HepG2 (cell line): ENCODE data around the gene CYP19A1. TPM values are rescaled to one million over a fixed set of nuclear protein-coding genes. Genes with fewer than 3 reads are reported as not detected.

Experiments used
- AGO2 ChIP-seq: fragments of 200-400 bp; formaldehyde crosslinking; optimal IDR thresholded peaks from 2 replicates; pipeline ENCODE3; 2017; ENCODE audit warnings: mild to moderate bottlenecking, low read depth, low read length, moderate library complexity
- ATAD3A ChIP-seq: sonication (generic); formaldehyde crosslinking; IDR thresholded peaks from 2 replicates; pipeline ENCODE4 v1.4.0; 2020; ENCODE audit warnings: missing genetic modification reagents
- CBFB ChIP-seq: sonication (generic); formaldehyde crosslinking; IDR thresholded peaks from 2 replicates; pipeline ENCODE4 v1.4.0; 2020; ENCODE audit warnings: missing genetic modification reagents
- CBX1 ChIP-seq: IDR thresholded peaks from one replicate; pipeline ENCODE4 v1.6.1; 2016; ENCODE audit warnings: antibody characterized with exemption, low read depth
- ESRRA ChIP-seq: sonication (generic); formaldehyde crosslinking; IDR thresholded peaks from 2 replicates; pipeline ENCODE4 v1.5.1; 2020; ENCODE audit warnings: mild to moderate bottlenecking, low read depth, missing genetic modification reagents
- KDM4B ChIP-seq: sonication (generic); formaldehyde crosslinking; IDR thresholded peaks from 2 replicates; pipeline ENCODE4 v1.4.0; 2020; ENCODE audit warnings: missing genetic modification reagents
- MXD4 ChIP-seq: IDR thresholded peaks from 2 replicates; pipeline ENCODE4 v1.6.1; 2016; ENCODE audit warnings: mild to moderate bottlenecking, missing biosample characterization, missing genetic modification reagents
- MXI1 ChIP-seq: IDR thresholded peaks from 3 replicates; pipeline ENCODE4 v1.6.1; 2012; ENCODE audit warnings: low read depth, low read length, inconsistent platforms, borderline replicate concordance
- RARA ChIP-seq: IDR thresholded peaks from 2 replicates; pipeline ENCODE4 v1.6.1; 2016; ENCODE audit warnings: missing genetic modification reagents, missing compliant biosample characterization
- RELA ChIP-seq: sonication (generic); formaldehyde crosslinking; IDR thresholded peaks from 2 replicates; pipeline ENCODE4 v1.4.0; 2020; ENCODE audit warnings: missing genetic modification reagents
- SMC3 ChIP-seq: IDR thresholded peaks from 2 replicates; pipeline ENCODE4 v1.6.1; 2011; ENCODE audit warnings: low read length, improper control_type of control experiment
- ZBTB7B ChIP-seq: sonication (generic); formaldehyde crosslinking; IDR thresholded peaks from 2 replicates; pipeline ENCODE4 v1.4.0; 2020; ENCODE audit warnings: missing genetic modification reagents
- ZEB1 ChIP-seq: IDR thresholded peaks from 2 replicates; pipeline ENCODE4 v1.6.1; 2012; ENCODE audit warnings: mild to moderate bottlenecking, low read depth, inconsistent platforms; ENCODE audit not compliant: insufficient replicate concordance
- ZFP36L2 ChIP-seq: sonication (generic); formaldehyde crosslinking; IDR thresholded peaks from 2 replicates; pipeline ENCODE4 v1.4.0; 2020; ENCODE audit warnings: missing genetic modification reagents
- ZMYM2 ChIP-seq: sonication (generic); formaldehyde crosslinking; IDR thresholded peaks from 2 replicates; pipeline ENCODE4 v1.8.0; 2022; ENCODE audit warnings: mild to moderate bottlenecking, missing genetic modification reagents
- ZNF207 ChIP-seq: fragments of 450-650 bp; IDR thresholded peaks from 2 replicates; pipeline ENCODE4 v1.6.1; 2016; ENCODE audit warnings: antibody characterized with exemption, borderline replicate concordance
- ZNF224 ChIP-seq: sonication (generic); formaldehyde crosslinking; IDR thresholded peaks from 2 replicates; pipeline ENCODE4 v1.5.0; 2020; ENCODE audit warnings: mild to moderate bottlenecking, missing genetic modification reagents
- ZNF329 ChIP-seq: sonication (generic); formaldehyde crosslinking; IDR thresholded peaks from 2 replicates; pipeline ENCODE4 v1.9.0; 2021; ENCODE audit warnings: low read depth, mild to moderate bottlenecking, missing genetic modification reagents
- ZNF605 ChIP-seq: sonication (generic); formaldehyde crosslinking; IDR thresholded peaks from 2 replicates; pipeline ENCODE4 v1.8.0; 2022; ENCODE audit warnings: mild to moderate bottlenecking, missing genetic modification reagents
- ZNF737 ChIP-seq: sonication (generic); formaldehyde crosslinking; IDR thresholded peaks from 2 replicates; pipeline ENCODE4 v1.5.0; 2020; ENCODE audit warnings: missing genetic modification reagents, mild to moderate bottlenecking, borderline replicate concordance
- polyA plus RNA-seq, 8 experiments: library from polyadenylated mRNA; depleted of rRNA in 3 of 8; stranded (reverse) in 7 of 8; unstranded in 1 of 8; fragments of >200 nt; fragmentation: Illumina TruSeq in 4 of 8; extraction: Trizol in 4 of 8; gene quantifications; 2 replicates each; pipeline versions ENCODE4 v1.2.1 to v1.2.3, GENCODE V29; 2011 to 2016; ENCODE audit warnings: low read depth in 4 of 8, missing spikeins in 1 of 8, mixed read lengths in 1 of 8; ENCODE audit not compliant: insufficient read depth in 1 of 8
- total RNA-seq, 5 experiments: library from RNA; depleted of rRNA; stranded (reverse); fragments of >200 nt; fragmentation: Illumina TruSeq; extraction: Trizol; gene quantifications; 2 replicates each; pipeline ENCODE4 v1.2.3, GENCODE V29; 2016; ENCODE audit warnings: low read depth in 1 of 5
- TF ChIP-seq, protein P1 (sequence below), 2 experiments: fragments of 450-650 bp in 1 of 2; sonication (generic) in 1 of 2; formaldehyde crosslinking in 1 of 2; IDR thresholded peaks; 2 replicates each; pipeline versions ENCODE4 v1.6.1 to v1.8.0; 2016 to 2022; ENCODE audit warnings: antibody characterized with exemption in 1 of 2, mild to moderate bottlenecking in 1 of 2, missing genetic modification reagents in 1 of 2
- TF ChIP-seq, protein P2 (sequence below): IDR thresholded peaks from 2 replicates; pipeline ENCODE4 v1.6.1; 2016; ENCODE audit warnings: mild to moderate bottlenecking

CYP19A1 gene
- total and polyA plus RNA-seq, 2 of the 13 experiments (the other 11 are each of a cell fraction or from before 2014, with no cell fraction given), result 10.9 to 23.0 TPM

DNA sequence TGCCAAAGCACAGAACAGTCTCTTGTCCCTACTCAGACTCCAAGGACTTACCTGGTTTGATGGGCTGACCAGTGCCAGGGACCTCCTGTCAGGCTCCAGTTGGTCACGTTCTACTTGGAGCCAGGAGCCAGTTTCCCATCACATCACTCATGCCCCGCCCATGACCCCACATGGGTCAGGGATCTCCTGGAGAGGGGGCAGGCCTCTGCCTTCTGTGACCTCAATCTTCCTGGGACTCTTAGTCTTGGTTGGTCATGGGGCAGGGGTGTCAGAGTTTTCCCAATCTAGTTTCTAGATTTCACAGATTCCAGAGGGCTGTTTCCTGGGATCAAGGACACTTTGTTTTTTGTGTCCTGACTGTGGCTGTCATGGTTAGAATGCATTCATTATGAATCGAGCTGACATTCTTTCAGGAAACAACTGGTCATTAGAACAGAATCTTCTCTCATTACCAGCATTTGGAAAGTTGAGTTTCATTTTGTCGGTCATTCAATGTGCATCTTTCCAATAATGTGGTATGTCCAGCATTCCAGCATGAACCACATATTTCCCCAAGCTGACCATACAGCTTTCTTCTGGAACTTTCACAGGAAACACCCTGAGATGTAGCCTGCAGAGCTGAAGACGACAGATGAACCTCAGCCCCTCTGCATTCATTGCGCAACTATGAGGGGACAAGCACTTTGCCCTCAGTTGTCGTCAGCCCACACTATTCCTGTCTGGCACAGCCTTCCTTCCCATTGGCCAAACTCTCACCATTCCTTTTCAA, 19.8 kb downstream of the CYP19A1 start (continued):
- TF ChIP-seq, protein P1, sequence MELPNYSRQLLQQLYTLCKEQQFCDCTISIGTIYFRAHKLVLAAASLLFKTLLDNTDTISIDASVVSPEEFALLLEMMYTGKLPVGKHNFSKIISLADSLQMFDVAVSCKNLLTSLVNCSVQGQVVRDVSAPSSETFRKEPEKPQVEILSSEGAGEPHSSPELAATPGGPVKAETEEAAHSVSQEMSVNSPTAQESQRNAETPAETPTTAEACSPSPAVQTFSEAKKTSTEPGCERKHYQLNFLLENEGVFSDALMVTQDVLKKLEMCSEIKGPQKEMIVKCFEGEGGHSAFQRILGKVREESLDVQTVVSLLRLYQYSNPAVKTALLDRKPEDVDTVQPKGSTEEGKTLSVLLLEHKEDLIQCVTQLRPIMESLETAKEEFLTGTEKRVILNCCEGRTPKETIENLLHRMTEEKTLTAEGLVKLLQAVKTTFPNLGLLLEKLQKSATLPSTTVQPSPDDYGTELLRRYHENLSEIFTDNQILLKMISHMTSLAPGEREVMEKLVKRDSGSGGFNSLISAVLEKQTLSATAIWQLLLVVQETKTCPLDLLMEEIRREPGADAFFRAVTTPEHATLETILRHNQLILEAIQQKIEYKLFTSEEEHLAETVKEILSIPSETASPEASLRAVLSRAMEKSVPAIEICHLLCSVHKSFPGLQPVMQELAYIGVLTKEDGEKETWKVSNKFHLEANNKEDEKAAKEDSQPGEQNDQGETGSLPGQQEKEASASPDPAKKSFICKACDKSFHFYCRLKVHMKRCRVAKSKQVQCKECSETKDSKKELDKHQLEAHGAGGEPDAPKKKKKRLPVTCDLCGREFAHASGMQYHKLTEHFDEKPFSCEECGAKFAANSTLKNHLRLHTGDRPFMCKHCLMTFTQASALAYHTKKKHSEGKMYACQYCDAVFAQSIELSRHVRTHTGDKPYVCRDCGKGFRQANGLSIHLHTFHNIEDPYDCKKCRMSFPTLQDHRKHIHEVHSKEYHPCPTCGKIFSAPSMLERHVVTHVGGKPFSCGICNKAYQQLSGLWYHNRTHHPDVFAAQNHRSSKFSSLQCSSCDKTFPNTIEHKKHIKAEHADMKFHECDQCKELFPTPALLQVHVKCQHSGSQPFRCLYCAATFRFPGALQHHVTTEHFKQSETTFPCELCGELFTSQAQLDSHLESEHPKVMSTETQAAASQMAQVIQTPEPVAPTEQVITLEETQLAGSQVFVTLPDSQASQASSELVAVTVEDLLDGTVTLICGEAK (IDR thresholded peaks at IDR 0.05), result no peak
- TF ChIP-seq, protein P1 (CRISPR knock-in tag; IDR thresholded peaks at IDR 0.05), result no peak
- TF ChIP-seq RELA (CRISPR knock-in tag) (no peak), ZNF737 (CRISPR knock-in tag) (no peak), ZBTB7B (CRISPR knock-in tag) (peak; percentile 78; the same call in 1 of the 2 replicates), ZMYM2 (CRISPR knock-in tag) (no peak), ZEB1 (no peak), KDM4B (CRISPR knock-in tag) (no peak; the same call in 1 of the 2 replicates), RARA (CRISPR knock-in tag) (peak; percentile 96), ZNF329 (CRISPR knock-in tag) (no peak), ESRRA (CRISPR knock-in tag) (peak; percentile 21; the same call in 1 of the 2 replicates), MXI1 (no peak; the same call in 2 of the 3 replicates), SMC3 (no peak), ATAD3A (CRISPR knock-in tag) (no peak), ZNF605 (CRISPR knock-in tag) (no peak), CBX1 (no peak), MXD4 (no peak), ZFP36L2 (no peak), AGO2 (no peak), ZNF207 (no peak), ZNF224 (no peak), CBFB (CRISPR knock-in tag) (no peak)
- TF ChIP-seq, protein P2, sequence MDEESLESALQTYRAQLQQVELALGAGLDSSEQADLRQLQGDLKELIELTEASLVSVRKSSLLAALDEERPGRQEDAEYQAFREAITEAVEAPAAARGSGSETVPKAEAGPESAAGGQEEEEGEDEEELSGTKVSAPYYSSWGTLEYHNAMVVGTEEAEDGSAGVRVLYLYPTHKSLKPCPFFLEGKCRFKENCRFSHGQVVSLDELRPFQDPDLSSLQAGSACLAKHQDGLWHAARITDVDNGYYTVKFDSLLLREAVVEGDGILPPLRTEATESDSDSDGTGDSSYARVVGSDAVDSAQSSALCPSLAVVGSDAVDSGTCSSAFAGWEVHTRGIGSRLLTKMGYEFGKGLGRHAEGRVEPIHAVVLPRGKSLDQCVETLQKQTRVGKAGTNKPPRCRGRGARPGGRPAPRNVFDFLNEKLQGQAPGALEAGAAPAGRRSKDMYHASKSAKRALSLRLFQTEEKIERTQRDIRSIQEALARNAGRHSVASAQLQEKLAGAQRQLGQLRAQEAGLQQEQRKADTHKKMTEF (CRISPR knock-in tag), result peak; percentile 65
